B cell (primary cell): ENCODE results near the gene CCDC83. TPM values are rescaled to one million over a fixed set of nuclear protein-coding genes. Genes with fewer than 3 reads are reported as not detected.

Experiments used
- ATAC-seq: fragments of 200-7000 bp; cut with Tn5 transposase; one replicate; pipeline ENCODE4 v1.10.0; 2021; ENCODE audit warnings: low read depth, mild to moderate bottlenecking, moderate number of reproducible peaks, moderate library complexity
- CTCF ChIA-PET: fragments of 350-600 bp; sonication (Branson Sonifier 250); formaldehyde crosslinking; loops from one replicate; lab custom pipeline; 2021; ENCODE audit warnings: antibody characterized with exemption, inconsistent platforms; lab: Charles Lee
- POLR2A ChIA-PET: fragments of 350-600 bp; sonication (Branson Sonifier 250); formaldehyde crosslinking; loops from one replicate; lab custom pipeline; 2021; ENCODE audit warnings: antibody characterized with exemption; lab: Charles Lee
- DNase-seq: peaks from one replicate; pipeline ENCODE4 v3.0.0; 2013
- H2AFZ ChIP-seq: 2 replicates; pipeline ENCODE4 v1.6.1; 2012; ENCODE audit warnings: mild to moderate bottlenecking, low read depth, low read length; ENCODE audit not compliant: insufficient read depth, poor library complexity, severe bottlenecking
- H3K27ac ChIP-seq, 2 donors: 1 replicate in 1 of 2; 2 replicates in 1 of 2; pipeline ENCODE4 v1.5.1; 2012 to 2013; ENCODE audit warnings: low read length in 2 of 2, mild to moderate bottlenecking in 2 of 2, moderate library complexity in 1 of 2
- H3K27me3 ChIP-seq, 4 experiments: fragments of 200-600 bp in 1 of 4; sonication (generic) in 1 of 4; replicated peaks in 1 of 4; 1 replicate in 2 of 4; 2 replicates in 2 of 4; pipeline versions ENCODE4 v1.6.1 to v1.7.0; 2013 to 2016; ENCODE audit warnings: low read length in 3 of 4, mild to moderate bottlenecking in 2 of 4, mixed read lengths in 1 of 4, moderate library complexity in 1 of 4; ENCODE audit not compliant: insufficient read depth in 4 of 4, control insufficient read depth in 3 of 4; ENCODE audit errors: control extremely low read depth in 1 of 4
- H3K36me3 ChIP-seq, 2 experiments: replicated peaks in 1 of 2; 1 replicate in 1 of 2; 2 replicates in 1 of 2; pipeline versions ENCODE4 v1.6.1 to v1.7.1; 2013; ENCODE audit warnings: low read length in 1 of 2; ENCODE audit not compliant: insufficient read depth in 2 of 2, control insufficient read depth in 1 of 2; ENCODE audit errors: control extremely low read depth in 1 of 2, extremely low read depth in 1 of 2
- H3K4me1 ChIP-seq, 2 donors: fragments of 200-600 bp in 1 of 2; sonication (generic) in 1 of 2; 1 replicate in 1 of 2; 2 replicates in 1 of 2; pipeline versions ENCODE4 v1.5.1 to v1.6.1; 2013 to 2017; ENCODE audit warnings: low read length in 2 of 2; ENCODE audit not compliant: control insufficient read depth in 2 of 2, insufficient read depth in 2 of 2
- H3K4me2 ChIP-seq: replicated peaks from 2 replicates; pipeline ENCODE3; 2012; ENCODE audit warnings: mild to moderate bottlenecking, low read depth, low read length; ENCODE audit not compliant: poor library complexity, severe bottlenecking
- H3K4me3 ChIP-seq, 5 experiments: fragments of 200-600 bp in 1 of 5; sonication (generic) in 1 of 5; 1 replicate in 3 of 5; 2 replicates in 2 of 5; pipeline versions ENCODE4 v1.5.1 to v1.7.0; 2011 to 2016; ENCODE audit warnings: low read length in 4 of 5, mild to moderate bottlenecking in 4 of 5, low read depth in 2 of 5, control low read depth in 1 of 5, moderate library complexity in 1 of 5; ENCODE audit not compliant: insufficient read depth in 1 of 5; ENCODE audit errors: control extremely low read depth in 1 of 5, extremely low read depth in 1 of 5
- H3K79me2 ChIP-seq: fragments of 200-600 bp; sonication (generic); one replicate; pipeline ENCODE4 v1.6.0; 2016; ENCODE audit warnings: low read length; ENCODE audit not compliant: control insufficient read depth, insufficient read depth
- H3K9ac ChIP-seq: fragments of 200-600 bp; sonication (generic); 2 replicates; pipeline ENCODE4 v1.6.1; 2017; ENCODE audit warnings: mild to moderate bottlenecking, low read length, moderate library complexity
- H3K9me3 ChIP-seq, 3 donors: one replicate each; pipeline versions ENCODE4 v1.6.1 to v1.7.1; 2013; ENCODE audit warnings: low read length in 2 of 3; ENCODE audit not compliant: control insufficient read depth in 2 of 3, insufficient read depth in 1 of 3; ENCODE audit errors: control extremely low read depth in 1 of 3
- H4K20me1 ChIP-seq: 2 replicates; pipeline ENCODE4 v1.6.0; 2012; ENCODE audit warnings: mild to moderate bottlenecking, low read length; ENCODE audit not compliant: insufficient read depth, control insufficient read depth, poor library complexity, severe bottlenecking
- H3K27ac Mint-ChIP-seq: one replicate; pipeline ENCODE4 v1.8.0; 2021; ENCODE audit warnings: mixed read lengths
- H3K27me3 Mint-ChIP-seq: one replicate; pipeline ENCODE4 v1.8.0; 2021; ENCODE audit warnings: mixed read lengths
- H3K4me1 Mint-ChIP-seq: one replicate; pipeline ENCODE4 v1.8.0; 2021; ENCODE audit warnings: mixed read lengths
- H3K4me3 Mint-ChIP-seq: one replicate; pipeline ENCODE4 v1.8.0; 2021; ENCODE audit warnings: mixed read lengths
- H3K9me3 Mint-ChIP-seq: one replicate; pipeline ENCODE4 v1.8.0; 2022; ENCODE audit warnings: mixed read lengths; ENCODE audit not compliant: insufficient read depth
- EZH2 ChIP-seq: IDR thresholded peaks from 2 replicates; pipeline ENCODE4 v1.6.1; 2012; ENCODE audit warnings: borderline replicate concordance, low read depth, mild to moderate bottlenecking, moderate library complexity, low read length; ENCODE audit not compliant: insufficient read depth, poor library complexity, severe bottlenecking
- WGBS: methylation state at CpG from one replicate; pipeline ENCODE4 v1.1.5; 2013; ENCODE audit warnings: missing lambda C conversion rate; ENCODE audit not compliant: insufficient coverage; 5-methylcytosine and 5-hydroxymethylcytosine counted together
- intact Hi-C: fragments of 100-400 bp; cut with micrococcal nuclease; formaldehyde crosslinking; loops from one replicate; pipeline ENCODE4 v1.10.0; 2022
- polyA plus RNA-seq: library from polyadenylated mRNA; depleted of rRNA; stranded (reverse); fragments of >200 nt; gene quantifications from 2 replicates; pipeline ENCODE4 v1.2.3, GENCODE V29; 2012
- total RNA-seq, 2 donors: library from RNA; stranded (reverse); fragments of 120-200 nt in 1 of 2; gene quantifications; 1 replicate in 1 of 2; 2 replicates in 1 of 2; pipeline versions ENCODE4 v1.2.3 to v1.2.4, GENCODE V29; 2013 to 2022
- TF ChIP-seq, protein P1 (sequence below): fragments of 200-600 bp; IDR thresholded peaks from one replicate; pipeline ENCODE4 v1.8.0; 2022; ENCODE audit warnings: antibody characterized with exemption, mild to moderate bottlenecking

CCDC83 gene
- total and polyA plus RNA-seq, 2 donors (not counting 1 experiment from before 2014, with no cell fraction given): not detected

DNA sequence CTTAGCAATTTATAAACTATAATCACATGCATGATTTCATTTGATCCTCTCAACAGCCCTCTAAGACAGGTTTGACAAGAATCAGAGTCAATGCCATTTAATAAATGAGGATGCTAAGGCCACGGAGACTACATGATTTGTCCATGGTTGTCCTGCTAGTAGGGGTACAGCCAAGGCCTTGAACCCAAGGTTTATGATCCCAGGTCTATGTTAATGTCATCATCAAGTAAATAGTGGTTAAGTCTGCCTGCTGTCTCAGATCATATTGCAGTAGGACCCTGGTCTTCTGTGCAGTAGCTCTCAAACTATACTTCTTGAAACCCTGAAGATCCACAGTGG is 26.6 kb upstream of the CCDC83 start:
- DNase-seq (no peak), ATAC-seq (no peak)
- Histone ChIP-seq H3K27ac (no peak overlapping the region), H2AFZ (no peak overlapping the region), H3K36me3 (no peaks in the 10 kb centered on the region), H3K4me3 (no peak overlapping the region), H3K9me3 (no peaks in the 10 kb centered on the region), H3K27me3 (no peaks in the 10 kb centered on the region), H3K4me2 (no peak overlapping the region), H3K9ac (no peak overlapping the region), H4K20me1 (no peaks in the 10 kb centered on the region), H3K4me1 (no peaks in the 10 kb centered on the region), H3K79me2 (no peaks in the 10 kb centered on the region)
- WGBS: 90% methylated on average over 1 of the region's 1 CpG
- no peaks in the 10 kb centered on the region for H3K4me1 Mint-ChIP-seq
- no peak overlapping the region for H3K27ac Mint-ChIP-seq
- H3K4me3 Mint-ChIP-seq: no peak overlapping the region
- no peaks in the 10 kb centered on the region for H3K27me3 Mint-ChIP-seq
- CTCF ChIA-PET: no interaction called here
- POLR2A ChIA-PET: no interaction called here
- no peak for TF ChIP-seq EZH2
- TF ChIP-seq, protein P1, sequence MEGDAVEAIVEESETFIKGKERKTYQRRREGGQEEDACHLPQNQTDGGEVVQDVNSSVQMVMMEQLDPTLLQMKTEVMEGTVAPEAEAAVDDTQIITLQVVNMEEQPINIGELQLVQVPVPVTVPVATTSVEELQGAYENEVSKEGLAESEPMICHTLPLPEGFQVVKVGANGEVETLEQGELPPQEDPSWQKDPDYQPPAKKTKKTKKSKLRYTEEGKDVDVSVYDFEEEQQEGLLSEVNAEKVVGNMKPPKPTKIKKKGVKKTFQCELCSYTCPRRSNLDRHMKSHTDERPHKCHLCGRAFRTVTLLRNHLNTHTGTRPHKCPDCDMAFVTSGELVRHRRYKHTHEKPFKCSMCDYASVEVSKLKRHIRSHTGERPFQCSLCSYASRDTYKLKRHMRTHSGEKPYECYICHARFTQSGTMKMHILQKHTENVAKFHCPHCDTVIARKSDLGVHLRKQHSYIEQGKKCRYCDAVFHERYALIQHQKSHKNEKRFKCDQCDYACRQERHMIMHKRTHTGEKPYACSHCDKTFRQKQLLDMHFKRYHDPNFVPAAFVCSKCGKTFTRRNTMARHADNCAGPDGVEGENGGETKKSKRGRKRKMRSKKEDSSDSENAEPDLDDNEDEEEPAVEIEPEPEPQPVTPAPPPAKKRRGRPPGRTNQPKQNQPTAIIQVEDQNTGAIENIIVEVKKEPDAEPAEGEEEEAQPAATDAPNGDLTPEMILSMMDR: no peak
- H3K9me3 Mint-ChIP-seq: no peaks in the 10 kb centered on the region
- intact Hi-C loops: no loop called here

DNA sequence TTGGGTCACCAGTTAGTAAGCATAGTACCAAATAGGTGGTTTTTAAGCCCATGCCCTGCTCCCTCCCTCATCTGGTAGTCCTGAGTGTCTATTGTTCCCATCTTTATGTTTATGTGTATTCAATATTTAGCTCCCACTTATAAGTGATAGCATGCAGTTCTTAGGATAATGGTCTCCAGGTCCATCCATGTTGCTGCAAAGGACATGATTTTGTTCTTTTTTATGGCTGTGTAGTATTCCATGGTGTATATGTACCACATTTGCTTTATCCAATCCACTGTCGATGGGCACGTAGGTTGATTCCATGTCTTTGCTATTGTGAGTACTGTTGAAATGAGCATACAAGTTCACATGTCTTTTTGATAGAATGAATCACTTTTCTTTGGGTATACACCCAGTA is 26.0 kb upstream of the CCDC83 start:
- H3K27ac ChIP-seq: no peak overlapping the region
- H3K4me3 ChIP-seq: no peak overlapping the region
- no peak overlapping the region for H3K9ac ChIP-seq
- H3K4me1 ChIP-seq: no peaks in the 10 kb centered on the region
- Mint-ChIP-seq H3K27ac (no peak overlapping the region), H3K27me3 (no peaks in the 10 kb centered on the region), H3K4me3 (no peak overlapping the region), H3K4me1 (no peaks in the 10 kb centered on the region), H3K9me3 (no peaks in the 10 kb centered on the region)
- H4K20me1 ChIP-seq: no peaks in the 10 kb centered on the region
- H3K27me3 ChIP-seq: no peaks in the 10 kb centered on the region
- no peak overlapping the region for H2AFZ ChIP-seq
- intact Hi-C loops: no loop called here
- no peaks in the 10 kb centered on the region for H3K9me3 ChIP-seq
- ATAC-seq (no peak), DNase-seq (no peak)
- H3K4me2 ChIP-seq: no peak overlapping the region
- no peaks in the 10 kb centered on the region for H3K79me2 ChIP-seq
- no peak for TF ChIP-seq EZH2
- TF ChIP-seq, protein P1: no peak
- whole genome bisulfite sequencing: no CpG with 5 or more reads among the region's 2 CpGs
- ChIA-PET POLR2A (no interaction called here), CTCF (interaction anchor here (0.6 kb wide), 1 partner anchor 1255 kb away, joined by 3 read pairs; no protein-coding TSS in a partner anchor)
- no peaks in the 10 kb centered on the region for H3K36me3 ChIP-seq
